Measurements from ENCODE around the gene ZNF786. TPM values are rescaled to one million over a fixed set of nuclear protein-coding genes. Genes with fewer than 3 reads are reported as not detected.

The ZNF786 gene
- total RNA-seq, 4 donors from 2014 or later, result 6.1 to 8.6 (median 7.0) TPM

DNA sequence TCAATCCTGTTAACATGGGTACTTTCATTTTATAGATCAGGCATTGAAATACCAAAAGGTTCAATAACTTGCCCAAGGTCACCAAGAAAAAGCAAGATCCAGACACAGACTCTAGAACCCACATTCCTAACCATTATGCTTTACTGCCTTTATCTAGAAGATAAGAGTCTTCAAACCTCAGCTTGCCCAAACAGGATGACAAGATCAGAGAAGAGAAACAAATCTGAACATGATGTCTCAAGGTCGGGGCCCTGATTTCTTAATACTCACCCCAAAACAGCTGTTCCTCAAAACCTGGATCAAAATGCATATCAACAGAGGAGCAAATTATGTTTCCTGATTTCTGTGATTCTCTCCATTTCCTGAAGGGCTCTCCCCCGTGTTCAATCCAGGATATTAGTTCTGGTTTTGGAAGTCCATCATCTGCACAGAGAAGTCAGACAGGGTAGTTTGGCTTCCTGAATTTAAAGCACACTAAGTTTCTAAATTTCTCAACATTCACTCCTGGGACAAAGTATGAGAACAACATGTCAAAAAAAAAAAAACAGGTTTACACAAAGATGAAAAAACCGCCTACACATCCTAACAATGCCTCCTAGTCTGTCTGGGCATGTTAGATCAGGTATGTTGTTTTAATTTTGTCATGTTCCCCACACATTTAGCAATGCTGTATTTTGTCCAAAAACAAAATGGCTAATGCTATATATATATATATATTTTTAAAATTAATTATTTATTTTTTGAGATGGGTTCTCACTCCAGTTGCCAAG, 16.2 kb downstream of the ZNF786 start:
- H3K36me3 ChIP-seq, result peaks cover 0 to 58% of the 10 kb centered on the region in 2 donors
- no peaks in the 10 kb centered on the region for H3K4me1 ChIP-seq
- H3K27ac ChIP-seq, result no peak overlapping the region
- no peak for TF ChIP-seq POLR2AphosphoS5 (IDR thresholded peaks at IDR 0.05)
- TF ChIP-seq, protein P1, sequence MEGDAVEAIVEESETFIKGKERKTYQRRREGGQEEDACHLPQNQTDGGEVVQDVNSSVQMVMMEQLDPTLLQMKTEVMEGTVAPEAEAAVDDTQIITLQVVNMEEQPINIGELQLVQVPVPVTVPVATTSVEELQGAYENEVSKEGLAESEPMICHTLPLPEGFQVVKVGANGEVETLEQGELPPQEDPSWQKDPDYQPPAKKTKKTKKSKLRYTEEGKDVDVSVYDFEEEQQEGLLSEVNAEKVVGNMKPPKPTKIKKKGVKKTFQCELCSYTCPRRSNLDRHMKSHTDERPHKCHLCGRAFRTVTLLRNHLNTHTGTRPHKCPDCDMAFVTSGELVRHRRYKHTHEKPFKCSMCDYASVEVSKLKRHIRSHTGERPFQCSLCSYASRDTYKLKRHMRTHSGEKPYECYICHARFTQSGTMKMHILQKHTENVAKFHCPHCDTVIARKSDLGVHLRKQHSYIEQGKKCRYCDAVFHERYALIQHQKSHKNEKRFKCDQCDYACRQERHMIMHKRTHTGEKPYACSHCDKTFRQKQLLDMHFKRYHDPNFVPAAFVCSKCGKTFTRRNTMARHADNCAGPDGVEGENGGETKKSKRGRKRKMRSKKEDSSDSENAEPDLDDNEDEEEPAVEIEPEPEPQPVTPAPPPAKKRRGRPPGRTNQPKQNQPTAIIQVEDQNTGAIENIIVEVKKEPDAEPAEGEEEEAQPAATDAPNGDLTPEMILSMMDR (IDR thresholded peaks at IDR 0.05), result no peak
- no peak for TF ChIP-seq EP300 (IDR thresholded peaks at IDR 0.05)
- no peak for TF ChIP-seq POLR2A (IDR thresholded peaks at IDR 0.05)
- H3K27me3 ChIP-seq, result no peaks in the 10 kb centered on the region
- H3K9me3 ChIP-seq, result no peaks in the 10 kb centered on the region
- ATAC-seq, result no peak
- H3K4me3 ChIP-seq, result no peak overlapping the region
- 79 to 100% methylated on average over 3 of the region's 3 CpGs for WGBS, 2 donors (ENCODE audit: low coverage in 1 of 2)

DNA sequence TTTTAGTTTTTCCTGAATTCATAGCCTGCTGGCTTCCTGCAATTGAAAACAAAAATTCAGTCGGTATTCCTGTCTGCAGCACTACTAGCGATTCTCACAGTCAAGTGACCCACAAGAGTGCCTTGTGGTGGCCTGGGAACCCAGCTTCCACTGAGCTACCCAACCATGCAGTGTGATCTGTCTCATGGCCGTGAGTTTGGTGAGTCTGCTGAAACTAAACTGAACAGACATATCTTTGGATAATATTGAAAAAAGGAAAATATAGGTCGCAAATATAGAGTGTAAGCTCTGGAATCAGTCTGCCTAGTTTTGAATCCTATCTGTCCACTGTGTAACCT, 18.1 kb downstream of the ZNF786 start:
- no peak for TF ChIP-seq EP300 (IDR thresholded peaks at IDR 0.05)
- TF ChIP-seq POLR2A (IDR thresholded peaks at IDR 0.05), result no peak
- WGBS, 2 donors (ENCODE audit: low coverage in 1 of 2), result 89 to 92% methylated on average over 1 to 4 of the region's 4 CpGs
- Histone ChIP-seq H3K4me1 (no peaks in the 10 kb centered on the region), H3K27ac (peak overlapping the region in 2 of 4 donors; percentile 34 to 52), H3K36me3 (peaks cover 0 to 65% of the 10 kb centered on the region in 2 donors), H3K27me3 (no peaks in the 10 kb centered on the region), H3K4me3 (no peak overlapping the region), H3K9me3 (no peaks in the 10 kb centered on the region)
- ATAC-seq, result no peak

DNA sequence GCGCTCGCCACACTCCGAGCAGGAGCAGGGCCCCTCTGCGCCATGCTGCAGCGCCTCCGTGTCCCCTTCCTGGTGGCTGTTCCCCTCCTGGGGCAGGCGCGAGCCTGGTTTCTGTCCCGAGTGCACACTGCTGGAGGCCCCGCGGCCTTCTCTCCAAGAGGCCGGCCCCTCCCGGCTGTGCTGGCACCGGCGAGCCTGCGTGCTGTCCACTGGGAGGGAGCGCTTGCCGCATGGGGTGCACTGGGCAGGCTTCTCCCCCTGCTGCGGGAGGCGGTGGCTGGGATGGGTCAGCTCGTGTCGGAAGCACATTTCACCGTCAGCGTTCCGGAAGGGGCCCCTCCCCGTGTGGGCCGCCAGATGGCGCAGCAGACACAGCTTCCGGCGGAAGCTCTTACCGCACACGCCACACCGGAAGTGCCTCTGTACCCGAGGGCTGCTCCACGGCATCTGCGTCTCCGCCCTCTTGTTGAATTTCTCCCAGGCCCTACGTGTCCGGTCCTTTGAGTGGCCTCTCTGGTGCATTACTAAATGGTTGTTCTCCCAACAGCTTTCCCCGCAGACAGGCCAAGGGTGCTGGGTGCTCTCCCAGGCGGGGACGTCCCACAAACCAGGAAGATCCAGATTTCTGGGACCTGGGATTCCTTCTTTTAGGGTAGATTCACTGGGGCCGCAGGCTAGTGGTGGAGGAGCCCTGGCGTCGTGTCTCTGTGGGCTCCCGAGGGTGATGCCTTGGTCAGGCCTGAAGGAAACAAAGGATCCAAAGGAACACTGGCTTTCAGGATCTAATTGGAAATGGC, 18.7 kb downstream of the ZNF786 start:
- WGBS, 2 donors (ENCODE audit: low coverage in 1 of 2), result 87 to 90% methylated on average over 2 to 3 of the region's 46 CpGs
- no peaks in the 10 kb centered on the region for H3K4me1 ChIP-seq
- peak overlapping the region in 2 of 4 donors; percentile 34 to 52 for H3K27ac ChIP-seq
- peaks cover 0 to 61% of the 10 kb centered on the region in 2 donors for H3K36me3 ChIP-seq
- H3K27me3 ChIP-seq, result no peaks in the 10 kb centered on the region
- no peaks in the 10 kb centered on the region for H3K9me3 ChIP-seq
- no peak overlapping the region for H3K4me3 ChIP-seq
- TF ChIP-seq, protein P1 (IDR thresholded peaks at IDR 0.05), result peak in 1 of 4 experiments; percentile 49
- TF ChIP-seq POLR2AphosphoS5 (IDR thresholded peaks at IDR 0.05) (no peak), POLR2A (IDR thresholded peaks at IDR 0.05) (no peak), EP300 (IDR thresholded peaks at IDR 0.05) (no peak)
- ATAC-seq, result peak; percentile 65

DNA sequence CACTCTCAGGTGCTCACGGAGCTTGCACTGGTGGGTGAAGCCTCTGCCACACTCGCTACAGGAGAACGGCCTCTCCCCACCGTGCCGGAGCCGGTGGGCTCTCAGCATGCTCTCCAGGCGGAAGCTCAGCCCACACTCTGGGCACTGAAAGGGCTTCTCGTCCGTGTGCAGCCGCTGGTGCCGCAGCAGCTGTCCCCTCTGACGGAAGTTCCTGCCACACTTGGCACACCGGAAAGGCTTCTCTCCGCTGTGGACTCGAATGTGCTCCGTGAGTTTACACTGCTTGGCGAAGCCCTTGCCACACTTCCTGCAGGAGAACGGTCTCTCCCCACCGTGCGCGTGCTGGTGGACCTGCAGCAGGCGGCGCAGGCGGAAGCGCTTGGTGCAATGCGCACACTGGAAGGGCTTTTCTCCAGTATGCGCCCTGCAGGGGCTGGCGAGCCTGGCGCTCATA, 19.3 kb downstream of the ZNF786 start:
- TF ChIP-seq POLR2AphosphoS5 (IDR thresholded peaks at IDR 0.05) (no peak), POLR2A (IDR thresholded peaks at IDR 0.05) (no peak)
- TF ChIP-seq, protein P1 (IDR thresholded peaks at IDR 0.05), result no peak
- Histone ChIP-seq H3K9me3 (no peaks in the 10 kb centered on the region), H3K27ac (peak overlapping the region in 1 of 4 donors; percentile 34), H3K36me3 (peaks cover 0 to 58% of the 10 kb centered on the region in 2 donors), H3K4me1 (peaks cover 0 to 1% (median 0%) of the 10 kb centered on the region in 3 donors), H3K27me3 (no peaks in the 10 kb centered on the region), H3K4me3 (no peak overlapping the region)
- no peak for ATAC-seq
- 70% methylated on average over 4 of the region's 29 CpGs; no CpG with 5 or more reads in 1 of the 2 donors for WGBS, 2 donors (ENCODE audit: low coverage in 1 of 2)

DNA sequence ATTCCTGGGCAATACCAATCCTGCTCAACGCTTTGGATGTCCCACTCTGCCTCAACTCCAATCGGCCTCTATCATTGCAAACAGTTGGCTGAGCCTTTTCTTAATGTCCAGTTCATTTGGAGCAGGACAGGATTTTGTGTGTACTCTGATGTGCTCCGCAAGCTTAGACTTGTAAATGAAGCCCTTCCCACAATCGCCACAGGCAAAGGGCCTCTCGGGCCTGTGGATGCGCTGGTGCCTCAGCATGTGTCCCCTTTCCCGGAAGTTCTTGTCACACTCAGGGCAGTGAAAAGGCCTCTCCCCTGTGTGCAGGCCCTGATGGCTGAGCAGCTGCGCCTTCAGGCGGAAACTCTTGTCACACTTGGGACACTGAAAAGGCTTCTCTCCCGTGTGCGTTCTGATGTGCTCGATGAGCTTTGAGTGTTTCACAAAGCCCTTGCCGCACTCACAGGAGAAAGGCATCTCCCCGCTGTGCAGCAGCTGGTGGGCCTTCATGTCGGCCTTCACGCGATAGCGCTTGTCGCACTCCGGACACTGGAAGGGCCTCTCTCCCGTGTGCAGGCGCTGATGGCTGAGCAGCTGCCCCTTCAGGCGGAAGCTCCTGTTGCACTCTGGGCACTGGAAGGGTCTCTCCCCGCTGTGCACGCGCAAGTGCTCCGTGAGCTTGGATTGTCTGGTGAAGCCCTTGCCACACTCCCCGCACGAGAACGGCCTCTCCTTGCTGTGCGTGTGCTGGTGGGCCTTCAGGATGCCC, 20.0 kb downstream of the ZNF786 start:
- Histone ChIP-seq H3K36me3 (peaks cover 0 to 58% of the 10 kb centered on the region in 2 donors), H3K27me3 (no peaks in the 10 kb centered on the region), H3K27ac (no peak overlapping the region), H3K4me1 (peaks cover 0 to 6% (median 0%) of the 10 kb centered on the region in 3 donors), H3K4me3 (no peak overlapping the region), H3K9me3 (no peaks in the 10 kb centered on the region)
- 83 to 97% methylated on average over 1 to 7 of the region's 31 CpGs for WGBS, 2 donors (ENCODE audit: low coverage in 1 of 2)
- ATAC-seq, result no peak
- TF ChIP-seq, protein P1 (IDR thresholded peaks at IDR 0.05), result no peak
- TF ChIP-seq POLR2A (IDR thresholded peaks at IDR 0.05) (no peak), EP300 (IDR thresholded peaks at IDR 0.05) (no peak), POLR2AphosphoS5 (IDR thresholded peaks at IDR 0.05) (no peak)
